ENCODE results near the gene CFTR. TPM values are rescaled to one million over a fixed set of nuclear protein-coding genes. Genes with fewer than 3 reads are reported as not detected.

The CFTR gene
- total and polyA plus RNA-seq, 2 of the 8 experiments (the other 6 are each of a cell fraction or from before 2014, with no cell fraction given): 1.2 to 1.6 TPM

- TF ChIP-seq EZH2 (IDR thresholded peaks at IDR 0.05; ENCODE audit: low read depth, low read length, severe bottlenecking): no peak
- TF ChIP-seq E2F6 (IDR thresholded peaks at IDR 0.05): no peak
- no peak for TF ChIP-seq CBX8 (IDR thresholded peaks at IDR 0.05; ENCODE audit: borderline replicate concordance, low read depth, low read length)
- no peak for TF ChIP-seq USF2 (IDR thresholded peaks at IDR 0.05; ENCODE audit: low read length)
- no peak for TF ChIP-seq KDM1A (IDR thresholded peaks at IDR 0.05; ENCODE audit: borderline replicate concordance, low read length)
- no peak for TF ChIP-seq KDM5A (IDR thresholded peaks at IDR 0.05; ENCODE audit: low read length)
- TF ChIP-seq MAFK (IDR thresholded peaks at IDR 0.05; ENCODE audit: low read depth, low read length): no peak
- peaks cover 0 to 21% (median 4%) of the 10 kb centered on the region in 4 experiments; a peak in 5 of 8 replicates for H3K36me3 ChIP-seq (ENCODE audit: control insufficient read depth in 2 of 4, insufficient read depth in 4 of 4, low read length in 3 of 4)
- no peaks in the 10 kb centered on the region for H3K79me2 ChIP-seq (ENCODE audit: control insufficient read depth in 1 of 2, insufficient read depth in 2 of 2, low read length in 2 of 2)
- no peaks in the 10 kb centered on the region for H3K27me3 ChIP-seq (replicated peaks in 1 of 4; ENCODE audit: control insufficient read depth in 3 of 4, extremely low read depth in 1 of 4, insufficient read depth in 3 of 4, low read length in 3 of 4)
- no peaks in the 10 kb centered on the region for H3K9me3 ChIP-seq (ENCODE audit: insufficient read depth in 2 of 2, low read depth in 1 of 2, low read length in 1 of 2)
- H3K4me2 ChIP-seq (ENCODE audit: insufficient read depth in 1 of 2, low read depth in 2 of 2, low read length in 2 of 2): no peak overlapping the region
- DNase-seq (ENCODE audit: low read depth in 1 of 2, low spot score in 2 of 2) (no peak), FAIRE-seq (no peak)
- no peak overlapping the region for H3K18ac ChIP-seq (ENCODE audit: extremely low read depth, low read length)
- H3K27ac ChIP-seq (ENCODE audit: low read depth, low read length): no peak overlapping the region
- H2AK5ac ChIP-seq (ENCODE audit: low read depth, low read length): no peak overlapping the region
- WGBS, 2 experiments (ENCODE audit: extremely low coverage in 1 of 2, insufficient coverage in 1 of 2, insufficient read length in 1 of 2, insufficient replicate concordance in 2 of 2, low coverage in 1 of 2, low lambda C conversion rate in 2 of 2, missing lambda C conversion rate in 1 of 2): 100% methylated on average over 1 of the region's 1 CpG; no CpG with 5 or more reads in 1 of the 2 experiments
- no peak overlapping the region for H4K91ac ChIP-seq (replicated peaks; ENCODE audit: insufficient read length, low read length)
- ChIA-PET CTCF (ENCODE audit: partially characterized antibody) (interaction anchor here (1.0 to 2.9 kb wide), 5 partner anchors 13 to 312 kb away, joined by 3 to 20 read pairs (median 4); no protein-coding TSS in a partner anchor), POLR2A (ENCODE audit: partially characterized antibody) (no interaction called here)
- H2BK15ac ChIP-seq (ENCODE audit: low read length): no peak overlapping the region
- no peak overlapping the region for H2AFZ ChIP-seq (ENCODE audit: low read length)
- H3K4me1 ChIP-seq (replicated peaks in 1 of 4; ENCODE audit: control insufficient read depth in 3 of 4, insufficient read depth in 4 of 4, low read length in 3 of 4): no peaks in the 10 kb centered on the region
- no peak overlapping the region for H4K8ac ChIP-seq (ENCODE audit: extremely low read depth, insufficient read depth, low read length)
- no peak overlapping the region for H2BK5ac ChIP-seq (ENCODE audit: low read depth, low read length)
- no peak overlapping the region for H2BK12ac ChIP-seq (ENCODE audit: low read depth, low read length)
- H2BK20ac ChIP-seq (ENCODE audit: low read length): no peak overlapping the region
- H3K9ac ChIP-seq (replicated peaks in 1 of 4; ENCODE audit: extremely low read depth in 1 of 4, low read depth in 3 of 4, low read length in 3 of 4): no peak overlapping the region
- no peak overlapping the region for H3K4me3 ChIP-seq (ENCODE audit: extremely low read depth in 1 of 4, insufficient read depth in 2 of 4, low read depth in 3 of 4, low read length in 4 of 4)
- H3K23me2 ChIP-seq (ENCODE audit: low read depth, low read length): no peaks in the 10 kb centered on the region
- H4K5ac ChIP-seq (ENCODE audit: insufficient read length, low read depth, low read length): no peak overlapping the region
- H3K14ac ChIP-seq (ENCODE audit: insufficient read length): no peak overlapping the region
- H3K56ac ChIP-seq (replicated peaks; ENCODE audit: insufficient read length, low read depth, low read length): no peak overlapping the region
- no peak overlapping the region for H3K4ac ChIP-seq (replicated peaks; ENCODE audit: insufficient read length, low read depth, low read length)
- H4K20me1 ChIP-seq (replicated peaks in 1 of 2; ENCODE audit: control insufficient read depth in 1 of 2, insufficient read depth in 2 of 2, low read length in 2 of 2): no peaks in the 10 kb centered on the region
- no peak overlapping the region for H2BK120ac ChIP-seq (replicated peaks; ENCODE audit: low read depth, low read length)
- H3K23ac ChIP-seq (ENCODE audit: insufficient read length): no peak overlapping the region
- H3K79me1 ChIP-seq (ENCODE audit: low read depth, low read length): no peaks in the 10 kb centered on the region
These were observed 231.7 kb downstream of the CFTR start for GRCh38 chr7:117711556-117711955.
